ENCODE measurements around the gene GPC6. TPM values are rescaled to one million over a fixed set of nuclear protein-coding genes. Genes with fewer than 3 reads are reported as not detected.

Gene GPC6
- total RNA-seq, 1 experiment from 2014 or later = 0.22 TPM

- no TSS peak for BruUV-seq (replicated peaks)
- intact Hi-C loops (cut with micrococcal nuclease) = no loop called here
- ChIA-PET POLR2A (no interaction called here), CTCF (no interaction called here), RAD21 (ENCODE audit: low non-redundant PET in 1 of 2, low total read pairs in 2 of 2, uncharacterized antibody in 2 of 2, unreplicated experiment in 2 of 2) (no interaction called here)
- H3K4me3 ChIP-seq (replicated peaks in 1 of 2; ENCODE audit: low read depth in 1 of 2, low read length in 2 of 2) = no peak overlapping the region
- H3K27ac ChIP-seq (ENCODE audit: low read depth, low read length) = no peak overlapping the region
- no peaks in the 10 kb centered on the region for H3K36me3 ChIP-seq (ENCODE audit: control insufficient read depth in 1 of 2, insufficient read depth in 2 of 2, low read length in 2 of 2)
- no peaks in the 10 kb centered on the region for H3K27me3 ChIP-seq (ENCODE audit: insufficient read depth, low read length)
- no peaks in the 10 kb centered on the region for H3K4me1 ChIP-seq (ENCODE audit: control insufficient read depth in 1 of 2, insufficient read depth in 2 of 2, low read length in 2 of 2)
- no peak overlapping the region for H3K4me2 ChIP-seq (ENCODE audit: low read length)
- no peak for TF ChIP-seq SRF (IDR thresholded peaks at IDR 0.05; ENCODE audit: low read depth)
- TF ChIP-seq YY1 (IDR thresholded peaks at IDR 0.05; ENCODE audit: extremely low read depth, insufficient replicate concordance, low read depth, low read length) = no peak
- TF ChIP-seq ZFX (IDR thresholded peaks at IDR 0.05) = no peak
- no peak for TF ChIP-seq ELF1 (IDR thresholded peaks at IDR 0.05; ENCODE audit: borderline replicate concordance, low read depth)
- no peak for TF ChIP-seq RAD21 (IDR thresholded peaks at IDR 0.05; ENCODE audit: low read depth)
- TF ChIP-seq, protein P1, sequence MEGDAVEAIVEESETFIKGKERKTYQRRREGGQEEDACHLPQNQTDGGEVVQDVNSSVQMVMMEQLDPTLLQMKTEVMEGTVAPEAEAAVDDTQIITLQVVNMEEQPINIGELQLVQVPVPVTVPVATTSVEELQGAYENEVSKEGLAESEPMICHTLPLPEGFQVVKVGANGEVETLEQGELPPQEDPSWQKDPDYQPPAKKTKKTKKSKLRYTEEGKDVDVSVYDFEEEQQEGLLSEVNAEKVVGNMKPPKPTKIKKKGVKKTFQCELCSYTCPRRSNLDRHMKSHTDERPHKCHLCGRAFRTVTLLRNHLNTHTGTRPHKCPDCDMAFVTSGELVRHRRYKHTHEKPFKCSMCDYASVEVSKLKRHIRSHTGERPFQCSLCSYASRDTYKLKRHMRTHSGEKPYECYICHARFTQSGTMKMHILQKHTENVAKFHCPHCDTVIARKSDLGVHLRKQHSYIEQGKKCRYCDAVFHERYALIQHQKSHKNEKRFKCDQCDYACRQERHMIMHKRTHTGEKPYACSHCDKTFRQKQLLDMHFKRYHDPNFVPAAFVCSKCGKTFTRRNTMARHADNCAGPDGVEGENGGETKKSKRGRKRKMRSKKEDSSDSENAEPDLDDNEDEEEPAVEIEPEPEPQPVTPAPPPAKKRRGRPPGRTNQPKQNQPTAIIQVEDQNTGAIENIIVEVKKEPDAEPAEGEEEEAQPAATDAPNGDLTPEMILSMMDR (IDR thresholded peaks at IDR 0.05 in 2 of 3, conservative IDR thresholded peaks at IDR 0.05 in 1 of 3; ENCODE audit: borderline replicate concordance in 1 of 3, insufficient read depth in 1 of 3, low read depth in 2 of 3, low read length in 2 of 3) = no peak
- TF ChIP-seq CEBPB (IDR thresholded peaks at IDR 0.05; ENCODE audit: low read depth) = no peak
- no peak for TF ChIP-seq EGR1 (IDR thresholded peaks at IDR 0.05; ENCODE audit: low read depth)
- no peak for TF ChIP-seq SIN3A (IDR thresholded peaks at IDR 0.05; ENCODE audit: low read depth)
- TF ChIP-seq POLR2AphosphoS5 (IDR thresholded peaks at IDR 0.05; ENCODE audit: low read depth, low read length) = no peak
- no peak for TF ChIP-seq JUND (IDR thresholded peaks at IDR 0.05)
- TF ChIP-seq POLR2A (IDR thresholded peaks at IDR 0.05; ENCODE audit: borderline replicate concordance, extremely low read depth, insufficient read depth, insufficient read length) = no peak
- no peak for TF ChIP-seq SP1 (IDR thresholded peaks at IDR 0.05; ENCODE audit: low read depth)
- TF ChIP-seq EZH2 (IDR thresholded peaks at IDR 0.05) = no peak
- TF ChIP-seq, protein P2, sequence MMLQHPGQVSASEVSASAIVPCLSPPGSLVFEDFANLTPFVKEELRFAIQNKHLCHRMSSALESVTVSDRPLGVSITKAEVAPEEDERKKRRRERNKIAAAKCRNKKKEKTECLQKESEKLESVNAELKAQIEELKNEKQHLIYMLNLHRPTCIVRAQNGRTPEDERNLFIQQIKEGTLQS (IDR thresholded peaks at IDR 0.05) = no peak
- no peak for TF ChIP-seq EZH2phosphoT487 (IDR thresholded peaks at IDR 0.05; ENCODE audit: borderline replicate concordance)
- no peak for TF ChIP-seq CBX3 (IDR thresholded peaks at IDR 0.05; ENCODE audit: low read depth)
- no peak overlapping the region for H2AFZ ChIP-seq (ENCODE audit: low read depth, low read length, poor library complexity, severe bottlenecking)
- H3K9ac ChIP-seq (ENCODE audit: low read length) = no peak overlapping the region
- no peaks in the 10 kb centered on the region for H3K79me2 ChIP-seq (ENCODE audit: insufficient read depth, low read length)
- H3K9me2 ChIP-seq (ENCODE audit: insufficient read depth) = no peaks in the 10 kb centered on the region
- DNase-seq (ENCODE audit: low read depth, low spot score) (no peak), ATAC-seq (no peak)
- no peaks in the 10 kb centered on the region for H4K20me1 ChIP-seq (ENCODE audit: insufficient read depth)
- H3K9me3 ChIP-seq (ENCODE audit: control insufficient read depth in 1 of 2, insufficient read depth in 1 of 2, low read depth in 1 of 2, low read length in 2 of 2) = peaks cover 8 to 33% of the 10 kb centered on the region in 2 experiments; a peak in 2 of 4 replicates
Measured at GRCh38 chr13:93502987-93503615, 276.5 kb downstream of the GPC6 start.
